Measurements from ENCODE around the gene AUP1. TPM values are rescaled to one million over a fixed set of nuclear protein-coding genes. Genes with fewer than 3 reads are reported as not detected.
A peak's percentile ranks its signal among the peaks of the same experiment; 100 is the strongest.

Gene AUP1
- total and polyA plus RNA-seq, 7 donors, result 46.5 to 178 (median 82.0) TPM

- Histone ChIP-seq H3K9me3 (no peaks in the 10 kb centered on the region), H3K27me3 (no peaks in the 10 kb centered on the region), H3K4me3 (no peak overlapping the region), H3K36me3 (no peaks in the 10 kb centered on the region), H3K27ac (peak overlapping the region in 1 of 4 donors; percentile 63), H3K4me1 (no peaks in the 10 kb centered on the region)
- no peak for DNase-seq
- intact Hi-C loops (cut with DNase I), result no loop called here
- WGBS, 2 donors, result 84% methylated on average over 5 of the region's 5 CpGs
- TF ChIP-seq POLR2A (IDR thresholded peaks at IDR 0.05), result no peak
- TF ChIP-seq POLR2AphosphoS5 (IDR thresholded peaks at IDR 0.05), result no peak
- no peak for TF ChIP-seq EP300 (IDR thresholded peaks at IDR 0.05)
- TF ChIP-seq, protein P1, sequence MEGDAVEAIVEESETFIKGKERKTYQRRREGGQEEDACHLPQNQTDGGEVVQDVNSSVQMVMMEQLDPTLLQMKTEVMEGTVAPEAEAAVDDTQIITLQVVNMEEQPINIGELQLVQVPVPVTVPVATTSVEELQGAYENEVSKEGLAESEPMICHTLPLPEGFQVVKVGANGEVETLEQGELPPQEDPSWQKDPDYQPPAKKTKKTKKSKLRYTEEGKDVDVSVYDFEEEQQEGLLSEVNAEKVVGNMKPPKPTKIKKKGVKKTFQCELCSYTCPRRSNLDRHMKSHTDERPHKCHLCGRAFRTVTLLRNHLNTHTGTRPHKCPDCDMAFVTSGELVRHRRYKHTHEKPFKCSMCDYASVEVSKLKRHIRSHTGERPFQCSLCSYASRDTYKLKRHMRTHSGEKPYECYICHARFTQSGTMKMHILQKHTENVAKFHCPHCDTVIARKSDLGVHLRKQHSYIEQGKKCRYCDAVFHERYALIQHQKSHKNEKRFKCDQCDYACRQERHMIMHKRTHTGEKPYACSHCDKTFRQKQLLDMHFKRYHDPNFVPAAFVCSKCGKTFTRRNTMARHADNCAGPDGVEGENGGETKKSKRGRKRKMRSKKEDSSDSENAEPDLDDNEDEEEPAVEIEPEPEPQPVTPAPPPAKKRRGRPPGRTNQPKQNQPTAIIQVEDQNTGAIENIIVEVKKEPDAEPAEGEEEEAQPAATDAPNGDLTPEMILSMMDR (IDR thresholded peaks at IDR 0.05), result no peak
Observed at GRCh38 chr2:74540291-74540690, 10.8 kb upstream of the AUP1 start.

GRCh38 chr2:74538881-74539339, 9.4 kb upstream of the AUP1 start:
- WGBS, 2 donors, result 53 to 85% methylated on average over 7 of the region's 7 CpGs
- no peaks in the 10 kb centered on the region for H3K4me1 ChIP-seq
- no peaks in the 10 kb centered on the region for H3K27me3 ChIP-seq
- intact Hi-C loops (cut with DNase I), result no loop called here
- no peak overlapping the region for H3K27ac ChIP-seq
- H3K9me3 ChIP-seq, result no peaks in the 10 kb centered on the region
- DNase-seq, result no peak
- H3K36me3 ChIP-seq, result no peaks in the 10 kb centered on the region
- TF ChIP-seq EP300 (IDR thresholded peaks at IDR 0.05), result no peak
- TF ChIP-seq, protein P1 (IDR thresholded peaks at IDR 0.05), result no peak
- no peak for TF ChIP-seq POLR2A (IDR thresholded peaks at IDR 0.05)
- no peak for TF ChIP-seq POLR2AphosphoS5 (IDR thresholded peaks at IDR 0.05)
- no peak overlapping the region for H3K4me3 ChIP-seq

DNA sequence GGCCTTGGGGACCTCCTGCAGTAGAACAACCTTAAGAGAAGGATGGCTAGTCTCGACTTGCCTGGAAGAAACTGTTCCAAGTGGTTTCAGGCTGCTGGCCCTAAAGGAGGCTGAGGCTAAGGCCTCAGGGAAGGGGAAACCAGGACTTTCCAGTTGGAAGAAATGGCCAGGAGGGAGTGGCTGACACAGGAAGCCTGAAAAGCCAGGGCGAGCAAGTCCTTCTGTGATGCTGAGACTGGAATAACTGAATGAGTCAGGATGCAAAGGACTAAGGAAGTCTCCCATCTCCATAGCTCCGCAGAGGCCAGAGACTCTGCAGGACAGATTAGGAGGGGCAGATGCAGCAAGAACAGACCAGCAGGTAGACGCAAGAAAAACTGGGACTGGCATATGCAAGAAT, 7.6 kb upstream of the AUP1 start:
- Histone ChIP-seq H3K4me3 (no peak overlapping the region), H3K27me3 (no peaks in the 10 kb centered on the region), H3K4me1 (no peaks in the 10 kb centered on the region), H3K36me3 (peaks cover 0 to 15% (median 10%) of the 10 kb centered on the region in 4 donors), H3K9me3 (no peaks in the 10 kb centered on the region), H3K27ac (no peak overlapping the region)
- WGBS, 2 donors, result 77 to 81% methylated on average over 4 of the region's 4 CpGs
- no peak for TF ChIP-seq POLR2A (IDR thresholded peaks at IDR 0.05)
- no peak for TF ChIP-seq EP300 (IDR thresholded peaks at IDR 0.05)
- TF ChIP-seq, protein P1 (IDR thresholded peaks at IDR 0.05), result no peak
- TF ChIP-seq POLR2AphosphoS5 (IDR thresholded peaks at IDR 0.05), result no peak
- intact Hi-C loops (cut with DNase I), result no loop called here
- DNase-seq, result no peak

- 86 to 90% methylated on average over 23 of the region's 23 CpGs for WGBS, 2 donors
- Histone ChIP-seq H3K36me3 (peaks cover 0 to 15% (median 10%) of the 10 kb centered on the region in 4 donors), H3K27me3 (no peaks in the 10 kb centered on the region), H3K4me3 (no peak overlapping the region), H3K9me3 (no peaks in the 10 kb centered on the region), H3K4me1 (peaks cover 0 to 7% (median 2%) of the 10 kb centered on the region in 4 donors), H3K27ac (no peak overlapping the region)
- no peak for DNase-seq
- intact Hi-C loops (cut with DNase I), result no loop called here
- TF ChIP-seq POLR2AphosphoS5 (IDR thresholded peaks at IDR 0.05), result no peak
- TF ChIP-seq EP300 (IDR thresholded peaks at IDR 0.05), result no peak
- TF ChIP-seq, protein P1 (IDR thresholded peaks at IDR 0.05), result no peak
- TF ChIP-seq POLR2A (IDR thresholded peaks at IDR 0.05), result no peak
Observed at GRCh38 chr2:74536166-74536950, 6.9 kb upstream of the AUP1 start.
